DLD1 (cell line): Measurements from ENCODE around the gene IFNGR2.
"Not testable (repeated sequence)": the region's sequence is repeated elsewhere in the genome, so short reads cannot be mapped to it uniquely, and the experiment has no call there.

Source experiments
- in situ Hi-C: cut with HindIII; loops from 2 replicates; pipeline ENCODE4 v1.10.0; 2017; ENCODE audit warnings: low sequenced_read_pairs

The IFNGR2 gene

GRCh38 chr21:33403128-33403785 is at the start of gene IFNGR2:
Gene IFNGR2, plus strand, starts transcription at chr21:33403413. Its CDS starts 131 bp downstream, at chr21:33403544.
- in situ Hi-C loops, result no loop called here

GRCh38 chr21:33355355-33355754 is 47.9 kb upstream of the IFNGR2 start:
- in situ Hi-C loops, result no loop called here

- in situ Hi-C loops, result no loop called here
These were observed 47.2 kb upstream of the IFNGR2 start for GRCh38 chr21:33355996-33356395.

GRCh38 chr21:33357177-33357576 is 46.0 kb upstream of the IFNGR2 start:
- in situ Hi-C loops, result no loop called here

- in situ Hi-C loops, result no loop called here
These were observed 43.8 kb upstream of the IFNGR2 start for GRCh38 chr21:33359446-33359845.

GRCh38 chr21:33360281-33360680 is 42.9 kb upstream of the IFNGR2 start:
- in situ Hi-C loops, result no loop called here

GRCh38 chr21:33360881-33361602 is 42.2 kb upstream of the IFNGR2 start:
- in situ Hi-C loops, result no loop called here

- in situ Hi-C loops, result no loop called here
These were observed 41.1 kb upstream of the IFNGR2 start for GRCh38 chr21:33362044-33362555.

- in situ Hi-C loops, result not testable (repeated sequence)
These were observed 39.2 kb upstream of the IFNGR2 start for GRCh38 chr21:33363911-33364609.

GRCh38 chr21:33364830-33365229 is 38.4 kb upstream of the IFNGR2 start:
- in situ Hi-C loops, result no loop called here

- in situ Hi-C loops, result no loop called here
These were observed 35.8 kb upstream of the IFNGR2 start for GRCh38 chr21:33367309-33367973.

GRCh38 chr21:33368124-33368523 is 35.1 kb upstream of the IFNGR2 start:
- in situ Hi-C loops, result no loop called here

GRCh38 chr21:33368576-33368975 is 34.6 kb upstream of the IFNGR2 start:
- in situ Hi-C loops, result no loop called here

GRCh38 chr21:33369586-33369985 is 33.6 kb upstream of the IFNGR2 start:
- in situ Hi-C loops, result no loop called here

- in situ Hi-C loops, result no loop called here
These were observed 32.9 kb upstream of the IFNGR2 start for GRCh38 chr21:33370305-33370704.

GRCh38 chr21:33371366-33371765 is 31.8 kb upstream of the IFNGR2 start:
- in situ Hi-C loops, result no loop called here

- in situ Hi-C loops, result no loop called here
These were observed 30.6 kb upstream of the IFNGR2 start for GRCh38 chr21:33372582-33372981.

GRCh38 chr21:33373451-33373850 is 29.8 kb upstream of the IFNGR2 start:
- in situ Hi-C loops, result no loop called here

- in situ Hi-C loops, result no loop called here
These were observed 29.1 kb upstream of the IFNGR2 start for GRCh38 chr21:33374080-33374449.

- in situ Hi-C loops, result no loop called here
These were observed 28.6 kb upstream of the IFNGR2 start for GRCh38 chr21:33374450-33375096.
